GM21390 (cell line): ENCODE results near the gene GPC5.
"Not testable (repeated sequence)": the region's sequence is repeated elsewhere in the genome, so short reads cannot be mapped to it uniquely, and the experiment has no call there.

Source experiments
- ATAC-seq: cut with Tn5 transposase; IDR thresholded peaks from one replicate; pipeline ENCODE4 v1.9.1; 2021; ENCODE audit not compliant: unreplicated experiment

Gene GPC5

DNA sequence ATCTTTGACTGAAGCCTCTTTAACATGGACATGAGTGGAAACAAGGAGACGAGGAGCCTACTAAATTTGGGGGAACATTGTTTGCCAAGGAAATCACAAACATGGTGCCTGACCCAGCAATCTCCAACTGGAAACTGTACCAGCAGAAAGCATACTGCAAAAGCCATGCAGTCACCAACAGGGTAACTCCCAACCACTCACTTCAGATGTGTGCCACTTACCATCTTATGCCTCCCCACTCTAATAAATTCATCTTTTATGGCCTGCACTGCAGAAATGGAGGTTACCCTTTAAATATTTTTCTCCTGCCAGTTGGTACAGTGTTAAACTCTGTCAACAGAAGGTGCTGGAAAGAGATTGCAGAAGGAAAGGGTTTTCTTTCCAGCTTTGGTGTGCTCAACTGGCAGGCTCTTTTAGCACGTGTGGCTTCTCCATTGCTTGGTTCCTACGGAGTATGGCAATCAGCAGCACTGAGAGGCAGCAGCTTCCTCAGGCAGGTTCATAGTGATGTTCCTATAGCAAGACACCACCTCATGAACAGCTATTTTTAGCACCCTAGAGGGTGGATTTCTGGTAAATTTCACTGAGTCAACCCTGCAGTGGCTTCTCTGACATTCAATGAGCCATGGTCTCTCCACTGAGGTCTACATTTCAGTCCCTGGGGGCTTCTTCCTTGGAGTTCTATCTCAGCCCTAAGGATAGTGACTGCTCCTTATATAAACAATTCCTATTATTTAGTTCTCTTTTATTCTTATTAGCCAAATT, 29.6 kb upstream of the GPC5 start:
- ATAC-seq = no peak

DNA sequence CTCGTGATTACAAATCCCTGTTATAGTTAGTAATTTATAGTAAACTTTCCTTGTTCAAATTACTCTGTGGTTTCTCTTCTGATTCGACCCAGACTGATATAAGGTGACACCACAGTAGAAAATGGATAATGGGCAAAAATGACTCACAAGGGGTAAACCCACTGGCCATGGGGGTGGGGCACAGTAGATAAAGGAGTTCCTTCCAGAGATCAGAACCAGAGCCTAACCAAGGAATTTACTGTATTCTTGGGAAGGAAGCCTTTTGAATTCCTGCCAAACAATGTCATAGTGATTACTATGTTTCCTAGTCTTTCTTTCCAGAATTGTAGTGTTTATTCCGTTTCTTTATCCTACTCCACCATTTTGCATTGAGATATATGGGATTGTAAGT, 29.0 kb upstream of the GPC5 start:
- ATAC-seq = no peak

DNA sequence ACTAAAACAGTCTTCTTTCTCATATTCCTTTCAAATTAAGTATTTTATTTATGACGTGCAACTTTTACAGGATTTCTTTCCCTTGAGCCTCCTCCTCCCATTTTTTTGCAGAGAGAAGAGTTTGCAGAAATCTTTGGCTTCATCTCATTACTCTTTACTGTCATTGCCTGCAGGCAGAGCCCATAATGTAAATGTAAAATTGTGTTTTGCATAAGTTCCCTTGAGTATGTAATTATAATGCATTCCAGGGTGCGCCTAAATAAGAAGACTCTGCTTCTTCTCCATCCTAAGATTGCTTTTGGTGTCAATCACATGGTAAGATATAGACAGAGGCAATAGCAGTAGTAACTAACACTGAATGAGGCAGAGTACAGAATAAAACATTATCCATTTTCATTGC, 27.9 kb upstream of the GPC5 start:
- no peak for ATAC-seq

DNA sequence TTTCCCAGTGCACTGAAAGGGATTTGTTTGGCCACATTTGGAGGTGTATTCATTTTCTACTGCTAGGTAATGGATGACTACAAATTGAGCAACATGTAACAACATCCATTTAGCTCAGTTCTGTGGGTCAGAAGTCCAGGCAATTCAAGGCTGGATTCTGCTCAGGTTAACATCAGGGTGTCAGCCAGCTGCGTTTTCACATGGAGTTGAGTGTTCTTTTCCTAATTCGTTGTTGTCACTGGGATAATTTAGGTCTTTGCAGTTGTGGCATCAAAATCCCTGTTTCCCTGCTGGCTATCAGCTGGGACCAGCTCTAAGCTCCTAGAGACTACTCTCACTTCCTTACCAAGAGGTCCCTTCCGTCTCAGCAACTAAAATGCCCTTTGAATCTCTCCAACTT, 25.5 kb upstream of the GPC5 start:
- ATAC-seq = no peak

DNA sequence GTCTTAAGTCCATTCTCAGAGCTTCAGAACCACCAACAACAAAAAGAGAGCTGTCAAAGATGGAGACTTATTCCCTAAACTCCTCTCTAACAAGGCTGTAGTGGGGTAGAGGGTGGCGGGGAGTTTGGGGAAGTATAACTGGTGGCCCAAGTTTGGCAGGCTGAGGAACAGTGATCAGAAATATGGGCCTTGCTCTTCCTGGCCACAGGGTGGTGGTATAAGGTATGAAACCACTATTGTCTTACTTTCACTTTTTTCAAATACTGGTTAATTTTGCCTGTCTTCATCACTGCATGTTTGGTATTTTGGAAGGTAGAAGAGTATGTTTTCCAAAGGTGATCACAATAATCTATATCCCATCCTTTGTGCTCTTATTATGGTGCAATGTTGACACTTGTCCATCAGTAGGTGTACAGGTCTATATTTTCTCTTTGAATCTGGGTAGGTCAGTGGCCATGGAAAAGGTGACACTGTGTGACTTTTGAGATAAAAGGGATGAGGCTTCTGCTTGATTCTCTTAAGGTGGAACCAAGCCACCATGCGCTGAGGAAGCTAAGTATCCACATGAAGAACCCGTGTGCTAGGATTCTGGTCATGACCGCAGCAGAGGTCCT, 23.2 kb upstream of the GPC5 start:
- ATAC-seq = peak; percentile 92

DNA sequence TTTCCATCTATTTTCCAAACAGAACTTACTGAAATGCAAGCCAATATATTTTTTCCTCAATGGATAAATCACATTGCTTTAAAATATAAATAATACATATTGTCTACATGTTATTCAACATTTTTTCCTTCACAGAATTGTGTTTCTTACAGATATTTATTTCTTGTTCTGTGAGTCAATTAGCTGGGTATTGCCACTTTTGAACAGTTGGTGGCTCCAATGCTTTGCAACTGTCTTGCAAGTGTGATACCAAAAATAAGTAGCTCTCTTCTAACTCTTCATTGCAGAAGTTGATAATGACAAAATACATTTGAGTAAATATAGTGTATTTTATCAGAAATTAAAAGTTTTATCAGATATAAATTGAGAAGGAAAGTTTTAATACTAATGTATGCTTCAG, 17.1 kb upstream of the GPC5 start:
- ATAC-seq = no peak

DNA sequence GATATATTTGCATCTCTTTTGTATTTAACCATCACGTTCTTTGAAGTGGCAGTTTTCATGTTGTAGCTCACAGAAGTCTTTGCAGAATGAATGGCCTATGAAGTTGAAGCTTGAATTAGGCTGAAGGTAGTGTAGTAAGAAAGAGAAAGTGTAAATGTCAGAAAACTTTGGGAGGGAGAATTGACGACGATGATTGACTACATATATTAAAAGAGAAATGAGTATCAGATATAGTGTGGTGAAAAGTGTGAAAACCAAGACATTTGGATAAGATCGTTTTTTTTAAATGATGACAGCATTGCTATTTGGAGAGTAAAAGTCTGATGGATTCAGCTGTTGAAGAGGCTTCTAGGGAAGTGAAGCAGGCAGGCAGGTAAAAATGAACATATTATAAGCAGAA, 14.6 kb upstream of the GPC5 start:
- no peak for ATAC-seq

DNA sequence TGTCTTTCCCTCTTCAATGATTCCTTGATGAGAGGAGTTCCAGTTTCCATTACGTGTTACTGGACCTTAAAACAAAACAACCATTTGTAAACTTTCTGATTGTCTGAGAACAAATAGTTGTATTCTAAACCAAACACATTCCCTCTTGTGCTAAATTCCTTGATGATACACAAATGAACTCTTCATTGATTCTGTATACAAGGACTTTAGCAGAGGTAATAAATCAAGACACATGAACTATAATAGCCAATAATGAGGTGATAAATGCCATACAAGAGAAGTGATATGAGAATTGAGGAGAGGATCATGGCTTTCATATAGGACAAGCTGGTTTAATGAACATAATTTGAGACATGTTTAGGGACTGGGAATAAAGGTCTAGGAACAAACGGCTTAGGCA, 13.5 kb upstream of the GPC5 start:
- no peak for ATAC-seq

DNA sequence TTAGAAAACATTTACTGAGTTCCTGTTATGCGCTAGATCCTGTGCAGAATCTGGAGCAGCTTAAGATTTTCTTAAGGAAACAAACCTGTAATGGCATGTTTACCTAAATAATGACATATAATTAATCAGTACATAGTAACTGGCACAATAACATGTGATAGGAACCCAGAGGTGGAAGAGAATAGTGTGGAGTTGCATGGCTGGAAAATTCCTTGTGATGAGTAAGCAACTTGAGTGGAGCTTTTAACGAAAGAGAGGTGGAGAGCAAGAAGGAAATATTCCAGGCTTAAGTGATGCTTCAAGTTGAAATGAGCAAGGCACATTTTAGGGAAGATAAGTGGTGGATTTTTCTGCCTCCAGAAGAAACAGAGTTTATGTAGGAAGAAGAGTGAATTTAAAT, 9.2 kb upstream of the GPC5 start:
- ATAC-seq = no peak

DNA sequence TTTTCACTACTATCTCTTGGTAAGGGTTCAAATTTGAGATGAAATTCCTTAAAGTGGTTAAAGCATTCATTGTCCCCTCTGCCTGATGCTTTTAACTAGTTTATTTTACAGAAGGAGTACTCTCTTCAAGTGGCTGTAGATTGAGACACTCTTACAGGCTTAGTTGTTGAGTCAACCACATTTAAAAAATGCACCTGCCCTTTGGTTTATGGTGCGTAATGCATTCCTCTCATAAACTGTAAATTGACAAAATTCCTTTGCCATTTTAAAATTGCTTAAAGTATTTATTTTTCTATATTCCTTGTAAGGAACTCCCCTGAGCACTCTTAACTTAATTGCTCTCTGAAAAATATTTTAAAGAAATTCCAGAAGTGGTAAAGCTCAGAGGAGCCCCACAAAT, 826 bp upstream of the GPC5 start:
- ATAC-seq = no peak

DNA sequence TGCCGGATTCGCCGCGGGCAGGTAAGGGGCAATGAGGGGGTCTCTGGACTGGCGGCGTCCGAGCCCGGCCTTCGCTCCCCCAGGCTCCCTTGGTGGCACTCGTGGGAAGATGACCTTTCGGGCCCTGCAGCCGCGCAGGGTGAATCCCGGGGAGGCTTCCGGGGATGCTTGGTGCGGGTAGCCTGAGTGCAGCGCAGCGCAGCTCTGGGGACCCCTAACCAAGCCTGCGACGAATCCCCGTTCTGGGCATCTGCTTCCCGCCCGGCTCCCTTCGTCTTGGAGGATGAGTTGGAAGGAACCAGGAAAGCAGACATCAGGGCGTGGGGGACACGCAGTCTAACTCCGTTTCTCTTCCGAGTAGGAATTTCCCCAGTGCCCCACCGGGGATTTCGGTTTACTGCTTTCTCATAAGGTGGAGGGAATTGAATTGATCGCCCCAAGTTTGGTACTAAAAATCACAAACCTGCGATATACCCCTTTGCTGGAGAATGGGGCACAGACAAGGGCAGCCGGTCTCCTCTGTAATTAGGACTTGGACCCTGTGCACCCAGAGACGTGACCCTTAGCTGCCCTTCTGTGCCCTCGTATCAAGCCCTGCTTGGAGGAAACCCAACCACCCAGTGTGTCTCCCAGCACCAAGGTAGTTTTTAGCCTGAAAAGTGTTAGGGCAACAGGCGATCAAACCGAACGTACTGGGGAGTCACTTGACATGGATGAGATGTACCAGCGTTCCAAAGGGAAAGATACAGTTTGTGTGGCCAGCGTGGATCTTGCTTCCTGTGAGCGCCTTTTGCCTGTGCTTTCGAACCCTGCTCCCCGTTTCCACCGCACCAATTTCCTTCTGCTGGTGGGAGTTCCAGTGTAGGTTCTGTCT, 1.0 kb downstream of the GPC5 start:
- peak; percentile 11 for ATAC-seq

DNA sequence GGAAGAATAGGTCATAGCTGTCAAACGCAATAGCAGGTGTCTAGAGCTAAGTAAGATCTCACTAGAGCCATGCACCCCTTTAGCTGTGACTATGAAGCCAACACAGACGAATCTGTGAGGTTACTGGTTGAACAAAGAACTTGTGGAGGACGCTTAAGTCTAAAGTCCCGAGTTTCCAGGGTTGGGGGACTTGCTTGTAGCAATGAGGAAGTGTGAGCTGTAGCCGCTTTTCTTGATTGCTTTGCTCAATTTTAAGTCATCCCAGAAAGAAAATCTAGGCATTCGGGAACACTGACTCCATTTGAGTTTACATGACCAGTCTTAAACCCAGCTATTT, 1.6 kb downstream of the GPC5 start:
- no peak for ATAC-seq

DNA sequence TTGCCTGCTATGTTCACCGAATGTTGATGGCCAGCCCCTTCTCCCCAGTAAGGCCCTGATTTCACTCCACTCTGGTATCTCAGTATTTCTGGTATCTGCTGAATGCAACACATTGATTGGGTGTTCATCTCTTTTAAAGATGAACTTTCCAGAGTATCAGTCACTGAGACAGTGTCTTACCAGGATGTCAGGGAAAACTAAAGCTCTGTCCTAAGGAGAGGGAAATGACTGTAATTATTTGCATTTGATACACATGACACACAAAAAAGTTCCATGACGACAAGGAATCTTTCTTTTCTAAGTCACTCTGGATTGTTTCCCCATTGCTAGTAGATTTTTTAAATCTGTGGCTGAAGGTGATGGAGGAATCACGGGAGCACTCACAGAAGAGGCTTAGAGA, 2.2 kb downstream of the GPC5 start:
- no peak for ATAC-seq

DNA sequence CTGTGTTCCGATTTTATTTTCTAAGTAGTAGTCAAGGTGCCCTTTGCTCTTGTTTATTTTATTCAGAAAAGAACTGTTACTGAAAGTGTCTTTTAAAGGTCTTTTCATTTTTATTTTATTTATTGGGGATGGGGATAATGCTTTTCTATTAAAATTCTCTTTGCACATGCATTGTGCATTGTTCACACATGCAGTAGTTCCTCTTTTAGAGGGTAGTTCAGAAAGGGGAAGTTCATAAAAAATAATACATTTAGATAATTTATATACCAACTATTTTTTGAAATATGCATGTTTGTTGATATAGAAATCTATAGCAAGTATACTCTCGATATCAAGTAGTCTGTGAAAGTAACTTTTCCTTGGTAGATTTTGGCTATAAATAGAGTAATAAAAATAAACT, 3.5 kb downstream of the GPC5 start:
- no peak for ATAC-seq

DNA sequence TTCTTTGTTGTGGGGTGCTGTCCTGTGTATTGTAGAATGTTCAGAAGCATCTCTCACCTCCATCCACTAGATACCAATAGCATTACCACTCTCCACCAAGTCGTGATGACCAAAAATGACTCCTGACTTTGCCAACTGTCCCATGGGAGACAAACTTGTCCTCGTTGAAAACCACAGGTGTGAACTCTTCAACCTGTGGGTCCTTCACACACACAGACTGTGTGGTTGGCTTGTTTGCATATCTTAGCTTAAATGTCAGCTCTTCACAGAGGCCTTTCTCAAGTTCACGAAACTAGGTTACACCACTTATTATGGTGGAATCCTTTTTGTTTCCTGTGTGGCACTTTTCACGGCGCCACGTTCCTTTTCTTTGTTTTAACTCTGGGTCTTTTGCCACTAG, 6.8 kb downstream of the GPC5 start:
- peak; percentile 60 for ATAC-seq

DNA sequence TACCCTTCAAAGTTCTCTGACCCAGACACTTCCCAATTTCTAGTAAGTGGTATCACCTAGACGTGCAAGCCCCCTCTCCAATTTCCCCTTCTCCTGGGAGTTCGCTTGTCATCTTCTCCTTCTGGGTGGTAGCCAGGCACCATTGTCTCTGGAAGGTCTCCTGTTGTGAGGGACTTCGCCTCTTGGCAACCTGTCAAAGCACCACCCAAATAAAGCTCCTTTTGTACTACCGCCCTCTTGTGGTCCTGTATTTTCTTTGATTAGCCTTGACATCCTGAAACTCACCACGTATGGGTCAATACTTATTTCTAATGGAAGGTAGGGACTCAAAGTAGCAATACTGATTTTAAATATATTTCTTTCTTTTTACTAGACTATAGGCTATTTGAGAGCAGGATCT, 8.2 kb downstream of the GPC5 start:
- ATAC-seq = peak; percentile 68

DNA sequence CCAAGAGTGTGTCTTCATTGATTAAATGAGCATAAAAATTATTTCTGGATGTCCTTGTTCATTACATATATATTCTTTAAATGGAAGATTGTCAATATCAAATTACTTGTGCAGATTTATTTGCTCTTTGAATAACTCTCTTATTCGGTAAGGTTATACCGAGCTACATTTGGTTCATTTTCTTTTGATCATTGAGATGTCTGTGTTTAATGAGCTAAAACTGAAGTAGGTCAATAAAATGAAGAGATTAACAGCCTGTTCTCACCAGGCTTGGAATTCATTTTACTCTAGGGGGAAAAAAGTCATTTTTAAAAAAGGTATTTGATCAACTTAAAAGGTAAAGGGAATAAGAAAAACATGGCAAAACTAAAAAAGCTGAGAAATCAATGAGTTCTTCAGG, 10.6 kb downstream of the GPC5 start:
- ATAC-seq = no peak

DNA sequence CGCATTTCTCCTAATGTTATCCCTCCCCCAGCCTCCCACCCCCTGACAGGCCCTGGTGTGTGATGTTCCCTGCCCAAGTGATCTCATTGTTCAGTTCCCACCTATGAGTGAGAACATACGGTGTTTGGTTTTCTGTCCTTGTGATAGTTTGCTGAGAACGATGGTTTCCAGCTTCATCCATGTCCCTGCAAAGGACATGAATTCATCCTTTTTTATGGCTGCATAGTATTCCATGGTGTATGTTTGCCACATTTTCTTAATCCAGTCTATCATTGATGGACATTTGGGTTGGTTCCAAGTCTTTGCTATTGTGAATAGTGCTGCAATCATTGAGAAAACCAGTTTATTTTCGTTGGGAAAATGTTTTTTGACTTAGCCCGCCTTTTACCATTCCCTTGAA, 18.2 kb downstream of the GPC5 start:
- ATAC-seq = not testable (repeated sequence)

DNA sequence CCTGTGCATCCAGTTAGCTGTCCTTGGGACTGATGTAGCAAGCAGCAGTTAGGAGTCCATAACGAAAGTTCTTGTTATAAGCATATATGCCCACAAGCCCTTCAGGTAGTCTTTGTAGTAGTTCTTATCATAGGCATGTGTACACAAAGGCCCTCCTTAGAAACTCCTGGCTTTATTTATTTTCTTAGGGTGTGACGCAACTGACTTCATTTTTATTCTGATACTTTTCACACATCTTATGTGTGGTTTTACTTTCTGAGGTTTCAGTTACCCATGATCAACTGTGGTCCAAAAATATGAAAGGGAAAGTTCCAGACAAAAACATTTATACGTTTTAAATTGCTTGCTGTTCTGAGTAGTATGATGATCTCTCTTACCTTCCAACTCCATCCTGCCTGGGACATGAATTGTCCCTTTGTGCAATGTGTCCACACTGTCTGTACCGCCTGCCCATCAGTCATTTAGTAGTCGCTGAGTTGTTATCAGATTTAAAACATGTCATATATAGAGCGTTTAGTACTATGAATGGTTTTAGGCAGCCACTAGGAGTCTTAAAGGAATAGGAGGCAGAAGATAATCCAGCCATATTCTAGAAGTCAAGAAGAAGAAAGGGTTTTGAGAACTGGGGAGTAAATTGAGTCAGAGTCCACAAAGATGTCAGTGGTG, 19.4 kb downstream of the GPC5 start:
- peak; percentile 75 for ATAC-seq

DNA sequence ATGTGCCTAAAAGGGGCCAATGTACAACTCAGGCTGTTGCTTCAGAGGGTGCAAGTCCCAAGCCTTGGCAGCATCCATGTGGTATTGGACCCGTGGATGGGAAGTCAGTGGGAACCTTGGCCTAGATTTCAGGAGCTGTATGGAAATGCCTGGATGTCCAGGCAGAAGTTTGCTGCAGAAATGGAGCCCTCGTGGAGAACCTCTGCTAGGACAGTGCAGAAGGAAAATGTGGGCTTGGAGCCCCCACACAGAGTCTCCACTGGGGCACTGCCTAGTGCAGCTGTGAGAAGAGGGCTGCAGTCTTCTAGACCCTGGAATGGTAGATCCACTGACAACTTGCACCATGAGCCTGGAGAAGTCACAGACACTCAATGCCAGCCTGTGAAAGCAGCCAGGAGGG, 28.5 kb downstream of the GPC5 start:
- ATAC-seq = no peak

DNA sequence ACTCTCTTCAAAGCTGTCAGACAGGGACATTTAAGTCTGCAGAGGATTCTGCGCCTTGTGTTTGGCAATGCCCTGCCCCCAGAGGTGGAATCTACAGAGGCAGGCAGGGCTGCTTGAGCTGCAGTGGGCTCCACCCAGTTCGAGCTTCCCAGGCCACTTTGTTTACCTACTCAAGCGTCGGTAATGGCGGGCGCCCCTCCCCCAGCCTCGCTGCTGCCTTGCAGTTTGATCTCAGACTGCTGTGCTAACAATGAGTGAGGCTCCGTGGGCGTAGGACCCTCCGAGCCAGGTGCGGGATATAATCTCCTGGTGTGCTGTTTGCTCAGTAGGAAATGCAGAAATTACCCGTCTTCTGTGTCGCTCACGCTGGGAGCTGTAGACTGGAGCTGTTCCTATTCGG, 40.3 kb downstream of the GPC5 start:
- not testable (repeated sequence) for ATAC-seq

DNA sequence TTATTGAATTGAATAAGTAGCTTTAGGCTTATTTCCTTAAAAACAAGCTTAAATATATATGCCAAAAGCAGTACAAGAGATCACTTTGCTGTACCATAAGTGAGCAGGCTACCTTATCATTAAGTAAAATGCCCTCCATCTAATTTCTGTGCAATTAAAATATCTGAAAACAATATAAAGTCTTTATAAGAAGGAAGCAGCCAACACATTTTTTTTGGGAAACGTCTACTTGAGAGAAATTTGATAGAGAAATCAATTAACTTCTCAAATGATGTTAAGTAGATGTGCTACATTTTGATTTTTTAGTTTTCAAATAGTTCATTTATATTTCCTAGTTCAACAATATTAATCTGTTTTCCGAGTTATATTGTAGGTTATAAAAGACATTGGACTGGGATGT, 52.5 kb downstream of the GPC5 start:
- ATAC-seq = no peak
